GM18858 (cell line): ENCODE results near the gene RMP24.

Experiments
- ATAC-seq: cut with Tn5 transposase; IDR thresholded peaks from one replicate; pipeline ENCODE4 v1.9.1; 2021; ENCODE audit not compliant: unreplicated experiment

RMP24 gene

GRCh38 chr18:36025025-36025424 lies 52.5 kb downstream of the RMP24 start:
- no peak for ATAC-seq

GRCh38 chr18:36028859-36029258 lies 56.4 kb downstream of the RMP24 start:
- no peak for ATAC-seq
